CD4-positive, alpha-beta T cell treated with Interleukin-17A for 4 hours (primary cell): ENCODE results near the gene CFLAR.
"Not testable (repeated sequence)": the region's sequence is repeated elsewhere in the genome, so short reads cannot be mapped to it uniquely, and the experiment has no call there.

ENCODE experiments used
- DNase-seq: peaks from one replicate; pipeline ENCODE4 v3.0.0-alpha.2; 2020; ENCODE audit warnings: mixed read lengths

Gene CFLAR

DNA sequence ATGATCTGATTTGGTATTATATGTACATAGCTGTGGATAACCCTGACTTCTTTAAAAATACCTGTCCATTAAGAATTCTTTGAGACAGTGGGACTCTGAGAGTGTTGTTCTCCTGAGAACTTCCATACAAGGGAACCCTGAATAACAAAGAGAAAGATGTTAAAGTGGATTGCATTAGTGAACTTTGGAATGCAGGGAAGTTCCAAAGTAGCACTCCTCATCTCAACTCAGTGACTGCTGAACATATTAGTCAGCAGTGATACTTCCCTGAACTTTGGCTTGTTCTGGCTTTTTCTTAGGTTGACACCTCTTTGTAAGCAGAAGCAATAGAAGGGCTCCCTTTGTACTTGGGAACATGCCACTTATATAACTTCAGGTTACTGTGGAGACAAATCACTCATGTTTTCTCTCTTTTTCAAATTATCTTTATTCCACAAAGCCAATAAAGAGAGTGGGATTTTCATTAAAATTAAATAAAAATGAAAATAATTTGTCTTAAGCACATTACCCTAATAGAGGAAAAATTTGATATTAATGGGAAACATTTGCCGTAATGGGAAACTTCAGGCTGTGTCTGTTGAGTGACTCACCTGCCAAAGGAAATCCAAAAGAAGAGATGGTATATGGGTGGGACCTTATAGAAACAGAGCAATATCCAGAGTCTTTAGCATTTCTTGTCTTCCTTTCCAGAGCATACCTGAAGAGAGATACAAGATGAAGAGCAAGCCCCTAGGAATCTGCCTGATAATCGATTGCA is 33.3 kb downstream of the CFLAR start:
- no peak for DNase-seq

DNA sequence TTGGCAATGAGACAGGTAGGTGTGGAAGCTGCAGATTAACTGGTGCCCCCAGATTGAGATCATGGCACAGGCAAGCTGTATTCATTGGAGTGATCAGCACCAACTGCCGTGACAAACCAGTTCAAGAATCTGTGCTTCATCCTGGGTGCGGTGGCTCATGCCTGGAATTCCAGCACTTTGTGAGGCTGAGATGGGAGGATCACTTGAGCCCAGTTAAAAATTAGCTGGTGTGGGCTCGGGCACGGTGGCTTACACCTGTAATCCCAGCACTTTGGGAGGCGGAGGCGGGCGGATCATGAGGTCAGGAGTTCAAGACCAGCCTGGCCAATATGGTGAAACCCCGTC is 33.8 kb downstream of the CFLAR start:
- not testable (repeated sequence) for DNase-seq

DNA sequence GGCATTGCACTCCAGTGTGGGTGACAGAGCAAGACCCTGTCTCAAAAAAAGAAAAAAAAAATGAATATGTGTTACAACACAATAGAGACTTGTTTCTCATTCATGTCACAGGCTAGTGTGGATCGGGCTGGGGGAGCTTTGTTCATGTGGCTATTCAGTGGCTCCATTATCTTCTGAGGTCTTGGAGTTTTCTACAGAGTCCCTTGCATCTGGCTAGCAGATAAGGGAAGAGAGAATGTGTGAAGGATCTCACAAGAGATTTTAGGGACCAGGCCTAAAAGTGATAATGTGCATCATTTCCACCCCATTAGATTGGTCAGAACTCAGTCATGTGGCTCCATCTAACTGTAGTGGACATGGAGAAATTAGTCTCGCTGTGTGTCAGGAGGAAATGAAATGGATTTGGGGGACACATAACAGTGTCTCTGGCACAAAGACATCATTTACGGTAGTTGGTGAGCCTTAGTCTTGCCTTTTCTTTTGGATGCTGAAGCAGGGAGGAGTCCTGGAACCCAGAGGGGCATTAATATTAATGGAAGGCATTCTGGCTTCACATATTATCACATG is 34.6 kb downstream of the CFLAR start:
- DNase-seq: no peak

DNA sequence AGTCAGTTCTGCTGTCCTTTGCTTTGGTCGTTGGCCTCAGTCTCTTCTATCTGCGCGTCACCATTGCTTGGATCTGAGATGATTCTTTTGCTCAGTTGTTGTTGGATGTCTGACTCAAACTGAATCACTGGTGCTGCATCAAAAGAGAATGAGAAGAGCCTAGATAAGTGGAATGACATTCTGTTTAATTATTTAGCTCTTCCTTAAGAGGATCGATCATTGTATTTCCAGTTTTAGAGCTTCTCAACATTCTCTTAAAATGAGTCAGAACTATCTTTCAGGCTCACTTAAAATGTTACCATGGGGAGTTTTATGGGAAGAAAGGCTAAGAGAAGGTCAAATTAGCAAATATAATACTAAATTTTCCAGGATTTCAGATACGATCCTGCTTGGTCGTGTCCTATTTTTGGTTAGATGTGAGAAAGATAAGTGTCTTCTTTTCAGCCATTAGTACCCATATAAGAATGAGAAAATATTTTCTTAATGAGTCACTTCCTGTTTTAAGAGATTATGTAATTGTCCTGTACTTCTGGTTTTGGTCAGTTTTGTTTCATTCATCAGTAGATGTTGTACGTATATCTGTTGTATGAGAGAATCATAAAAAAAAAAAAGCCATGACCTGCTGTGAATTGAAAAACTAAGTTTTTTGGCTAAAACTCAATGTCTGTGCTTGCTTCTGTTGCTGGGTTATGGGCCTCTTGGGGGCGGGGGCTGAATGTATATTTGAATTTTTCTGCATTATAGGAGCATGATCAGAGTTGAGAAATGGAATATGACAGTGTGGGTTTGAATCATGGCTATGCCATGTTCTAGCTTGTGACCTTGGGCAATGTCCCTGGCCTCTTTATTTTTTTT is 35.4 kb downstream of the CFLAR start:
- no peak for DNase-seq

DNA sequence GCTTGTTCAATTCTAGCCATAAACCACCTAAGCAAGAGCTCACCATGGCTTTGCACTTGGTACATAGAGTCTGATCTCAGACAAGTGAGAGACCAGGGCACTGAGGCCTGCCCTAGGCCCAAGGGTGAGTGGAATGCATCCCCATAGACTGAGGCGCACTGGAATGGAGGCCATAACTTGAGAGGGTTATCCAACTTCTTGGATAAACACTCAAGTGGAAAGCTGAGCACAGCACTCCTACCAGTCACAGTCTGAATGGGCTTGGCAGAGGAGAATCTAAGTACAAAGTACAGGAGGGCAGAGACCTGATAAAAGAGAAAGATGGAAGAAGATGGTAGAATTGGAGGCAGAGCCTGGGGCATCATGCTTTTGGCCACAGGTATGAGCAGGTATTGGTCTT is 36.6 kb downstream of the CFLAR start:
- DNase-seq: no peak

DNA sequence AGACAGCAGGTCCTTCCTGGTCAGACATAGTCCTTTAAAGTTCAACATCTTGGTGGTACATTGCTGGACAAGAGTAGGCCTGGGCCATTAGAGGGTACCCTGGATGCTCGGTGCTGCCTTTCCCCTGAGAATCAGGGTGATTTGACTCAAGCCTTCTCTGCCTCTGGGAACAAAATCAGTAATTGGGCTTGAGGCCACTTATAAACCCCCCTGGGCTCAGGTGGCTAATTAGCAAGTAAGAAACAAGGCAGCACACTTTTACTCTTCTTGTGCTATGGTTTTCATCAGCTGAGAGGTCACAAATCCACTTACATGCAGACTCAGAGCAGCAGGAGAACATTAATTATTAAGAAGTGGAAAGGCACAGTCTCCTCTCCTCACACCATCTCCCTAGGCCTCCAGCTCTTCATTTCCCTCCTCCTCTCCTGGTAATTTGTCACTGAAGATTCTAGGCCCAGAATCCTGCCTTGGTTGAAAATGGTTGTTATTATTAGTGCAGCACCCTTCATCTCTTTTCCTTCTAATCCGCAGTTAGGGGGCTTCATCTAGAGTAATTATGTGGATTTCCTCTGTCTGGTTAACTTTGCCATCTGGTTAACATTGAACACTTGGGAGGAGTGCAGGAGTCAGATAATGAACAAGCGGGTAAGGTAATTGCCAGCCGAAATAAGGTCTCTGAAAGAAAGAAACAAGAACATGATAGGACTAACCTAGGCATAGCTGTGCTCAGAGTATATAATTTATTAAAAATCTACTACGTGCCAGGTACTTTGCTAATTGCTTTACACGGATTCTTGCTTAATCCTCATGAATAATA is 37.2 kb downstream of the CFLAR start:
- DNase-seq: no peak

DNA sequence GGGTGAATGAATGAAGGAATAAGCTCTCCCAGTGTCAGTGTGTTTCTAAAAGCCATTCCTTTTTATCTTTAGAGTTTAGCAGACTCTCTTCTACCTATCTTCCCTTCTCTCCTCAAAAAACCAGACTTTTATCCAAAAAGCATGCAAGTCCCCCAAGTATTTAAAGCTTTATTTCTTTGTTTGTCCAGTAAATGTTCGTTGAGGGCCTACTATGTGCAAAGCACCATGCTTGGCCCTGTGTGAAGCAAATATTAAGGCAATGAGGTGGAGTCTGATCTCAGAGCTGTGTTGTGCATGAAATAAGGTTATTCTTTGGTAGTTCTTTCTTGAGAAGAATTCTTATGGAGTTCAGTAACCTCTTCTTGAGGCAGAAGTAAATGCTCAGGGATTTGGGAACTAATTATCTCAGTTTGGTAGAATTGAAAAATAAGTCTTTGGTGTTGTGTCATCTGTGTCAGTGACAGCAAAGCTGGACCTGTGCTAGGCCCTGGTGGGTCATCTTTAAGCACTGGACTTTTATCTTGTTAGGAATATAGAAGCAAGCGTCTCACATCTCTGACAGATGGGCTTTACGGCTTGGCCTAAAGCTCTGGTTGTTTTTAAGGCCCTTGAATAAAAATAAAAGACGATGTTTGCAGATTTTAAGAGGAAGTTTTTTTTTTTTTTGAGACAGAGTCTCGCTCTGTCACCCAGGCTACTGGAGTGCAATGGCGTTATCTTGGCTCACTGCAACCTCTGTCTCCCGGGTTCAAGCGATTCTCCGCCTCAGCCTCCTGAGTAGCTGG is 38.8 kb downstream of the CFLAR start:
- DNase-seq: no peak

DNA sequence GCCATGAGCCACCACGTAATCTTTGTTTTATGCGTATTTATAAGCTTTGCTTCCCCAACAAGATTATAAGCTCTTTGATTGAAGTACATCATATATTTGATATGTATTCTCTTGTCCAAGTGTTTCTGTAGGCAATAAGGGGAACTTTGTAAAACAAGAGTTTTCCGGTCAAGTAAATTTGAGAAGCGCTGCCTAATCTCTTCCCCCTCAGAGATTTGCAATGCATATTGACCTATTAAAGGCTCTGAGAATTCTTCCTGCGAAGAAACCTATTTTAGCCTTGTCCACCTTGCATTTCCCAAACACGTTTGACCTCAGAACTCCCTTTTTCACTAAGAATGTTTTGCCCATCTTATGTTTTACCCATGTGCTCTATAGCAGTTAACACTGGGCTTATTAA is 40.1 kb downstream of the CFLAR start:
- DNase-seq: no peak

DNA sequence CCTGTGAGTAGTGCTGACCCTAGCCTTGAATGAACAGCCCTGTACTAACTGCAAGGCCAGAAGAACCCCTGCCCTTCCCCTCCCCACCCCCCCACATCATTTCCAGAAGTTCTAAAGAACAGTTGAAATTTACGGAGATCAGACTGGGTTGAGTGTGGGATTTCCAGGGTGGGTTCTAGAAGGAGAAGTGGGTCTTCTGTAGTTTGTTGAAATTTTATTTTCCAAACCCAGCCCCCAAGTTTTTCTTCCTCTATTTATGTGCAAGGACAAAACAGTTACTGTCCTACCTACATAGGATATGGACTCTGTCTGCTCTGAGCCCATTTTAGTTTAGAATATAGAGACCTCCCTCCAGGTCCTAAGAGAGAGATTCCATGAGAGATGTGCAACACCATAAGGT is 40.7 kb downstream of the CFLAR start:
- DNase-seq: no peak

DNA sequence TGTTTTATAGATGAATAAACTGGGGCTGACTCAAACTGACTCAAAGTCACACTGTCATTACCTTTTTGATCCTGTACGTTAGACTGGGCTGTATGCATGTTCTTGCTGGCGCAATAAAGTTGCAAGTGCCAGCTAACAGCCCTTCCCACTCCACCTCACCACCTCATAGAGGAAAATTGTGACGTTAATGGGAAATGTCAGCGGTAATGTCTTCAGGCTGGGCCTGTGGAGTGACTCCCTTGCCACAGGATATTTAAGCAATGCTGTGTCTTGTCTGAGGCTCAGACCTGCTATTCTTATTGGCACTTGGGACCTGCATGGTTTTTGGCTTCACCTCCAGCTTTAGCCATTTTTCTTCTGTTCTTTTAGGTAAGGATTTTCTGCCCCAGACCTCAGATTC is 41.7 kb downstream of the CFLAR start:
- no peak for DNase-seq

DNA sequence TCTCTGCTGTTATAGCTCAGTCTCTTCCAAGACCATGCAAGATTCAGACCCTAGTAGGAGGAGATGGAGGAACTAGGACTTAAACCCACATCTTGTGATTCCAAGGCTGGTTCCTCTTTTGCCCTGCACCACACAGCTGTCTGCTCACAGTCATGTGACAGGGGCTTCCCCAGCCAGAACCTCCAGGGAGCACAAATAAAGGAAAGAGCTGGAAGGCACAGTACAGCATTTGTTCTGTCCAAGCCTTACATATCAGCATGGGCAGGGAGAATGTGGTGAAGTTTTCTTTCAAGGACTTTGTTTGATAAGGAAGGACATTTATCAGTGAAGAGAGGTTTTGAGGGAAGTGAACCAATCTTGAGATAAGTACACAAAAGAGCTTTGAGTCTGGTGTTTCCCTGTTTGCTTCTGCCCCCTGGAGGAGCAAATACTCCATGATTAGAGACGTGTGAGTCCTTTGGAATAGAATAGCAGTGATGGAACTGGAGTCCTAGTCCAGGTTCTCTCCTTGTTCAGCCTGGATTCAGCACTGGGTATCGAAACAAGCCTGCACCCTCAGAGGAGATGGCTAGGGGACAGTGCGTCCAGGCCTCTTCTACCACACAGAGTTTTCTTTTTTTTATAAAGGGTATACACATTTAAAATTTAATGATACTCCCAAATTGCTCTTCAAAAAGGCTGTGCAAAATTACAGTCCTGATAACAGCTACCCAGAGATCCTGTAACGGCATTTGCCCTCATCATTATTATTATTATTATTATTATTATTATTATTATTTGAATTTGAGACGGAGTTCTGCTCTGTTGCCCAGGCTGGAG is 42.4 kb downstream of the CFLAR start:
- DNase-seq: peak; percentile 71

DNA sequence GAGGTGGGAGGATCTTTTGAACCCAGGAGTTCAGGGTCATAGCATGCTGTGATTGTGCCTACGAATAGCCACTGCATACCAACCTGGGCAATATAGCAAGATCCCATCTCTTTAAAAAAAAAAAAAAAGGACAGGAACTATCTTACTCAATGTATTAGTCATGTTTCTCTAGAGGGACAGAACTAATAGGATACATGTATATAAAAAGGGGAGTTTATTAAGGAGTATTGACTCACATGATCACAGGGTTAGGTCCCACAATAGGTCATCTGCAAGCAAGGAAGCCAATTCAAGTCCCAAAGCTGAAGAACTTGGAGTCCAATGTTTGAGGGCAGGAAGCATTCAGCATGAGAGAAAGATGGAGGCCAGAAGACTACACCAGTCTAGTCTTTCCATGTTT is 48.2 kb downstream of the CFLAR start:
- DNase-seq: no peak

DNA sequence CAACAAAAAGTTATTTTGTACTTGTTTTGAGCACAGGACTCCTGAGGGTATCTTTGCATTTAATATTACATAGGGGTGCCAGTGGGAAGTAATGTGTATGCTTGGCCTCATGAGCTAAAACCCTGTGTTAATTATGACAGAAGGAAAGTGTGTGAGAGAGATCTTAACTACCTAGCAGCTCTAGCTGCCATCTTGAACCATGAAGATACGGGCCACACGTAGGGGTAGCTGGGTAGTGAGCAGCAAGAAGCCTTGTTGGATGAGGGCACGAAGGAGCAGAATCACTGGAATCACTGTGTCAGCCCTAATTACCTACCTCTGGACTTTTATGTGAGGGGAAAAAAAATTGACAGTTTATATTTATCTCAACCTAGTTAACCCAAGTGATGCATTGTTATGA is 51.6 kb downstream of the CFLAR start:
- DNase-seq: no peak

DNA sequence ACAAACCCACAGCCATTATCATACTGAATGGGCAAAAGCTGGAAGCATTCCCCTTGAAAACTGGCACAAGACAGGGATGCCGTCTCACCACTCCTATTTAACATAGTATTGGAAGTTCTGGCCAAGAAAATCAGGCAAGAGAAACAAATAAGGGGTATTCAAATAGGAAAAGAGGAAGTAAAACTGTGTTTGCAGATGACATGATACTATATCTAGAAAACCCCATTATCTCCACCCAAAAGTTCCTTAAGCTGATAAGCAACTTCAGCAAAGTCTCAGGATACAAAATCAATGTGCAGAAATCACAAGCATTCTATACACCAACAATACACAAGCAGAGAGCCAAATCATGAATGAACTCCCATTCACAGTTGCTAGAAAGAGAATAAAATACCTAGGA is 52.5 kb downstream of the CFLAR start:
- not testable (repeated sequence) for DNase-seq

DNA sequence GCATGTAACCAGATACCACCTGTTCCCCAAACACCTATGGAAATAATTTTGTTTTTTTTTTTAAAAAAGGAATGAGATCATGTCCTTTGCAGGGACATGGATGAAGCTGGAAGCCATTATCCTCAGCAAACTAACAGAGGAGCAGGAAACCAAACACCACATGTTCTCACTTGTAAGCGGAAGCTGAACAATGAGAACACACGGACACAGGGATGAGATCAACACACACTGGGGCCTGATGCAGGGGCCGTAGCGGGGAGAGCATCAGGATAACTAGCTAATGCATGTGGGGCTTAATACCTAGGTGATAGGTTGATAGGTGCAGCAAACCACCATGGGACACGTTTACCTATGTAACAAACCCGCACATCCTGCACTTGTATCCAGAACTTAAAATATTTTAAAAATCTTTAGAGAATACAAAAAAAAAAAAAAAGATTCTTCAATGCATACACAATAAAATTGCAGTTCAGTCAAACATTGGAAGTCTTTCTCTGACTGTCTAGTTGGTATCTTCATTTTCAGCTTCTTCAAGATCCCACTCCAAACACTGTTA is 55.4 kb downstream of the CFLAR start:
- DNase-seq: no peak

DNA sequence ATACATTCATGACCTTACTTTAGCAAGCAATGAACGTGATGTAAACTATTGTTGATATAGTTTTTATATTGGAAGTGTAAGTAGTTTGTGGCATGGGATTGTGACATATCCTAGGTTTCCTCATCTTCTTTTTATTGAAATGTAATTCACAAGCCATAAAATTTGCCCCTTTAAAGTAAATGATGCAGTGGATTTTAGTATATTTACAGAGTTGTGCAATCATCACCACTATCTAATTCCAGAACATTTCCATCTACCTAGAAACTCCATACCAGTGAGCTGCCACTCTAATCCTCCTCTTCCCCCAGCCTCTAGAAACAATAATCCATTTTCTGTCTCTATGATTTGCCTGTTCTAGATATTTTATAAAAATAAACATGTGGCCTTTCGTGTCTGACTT is 56.3 kb downstream of the CFLAR start:
- DNase-seq: no peak

DNA sequence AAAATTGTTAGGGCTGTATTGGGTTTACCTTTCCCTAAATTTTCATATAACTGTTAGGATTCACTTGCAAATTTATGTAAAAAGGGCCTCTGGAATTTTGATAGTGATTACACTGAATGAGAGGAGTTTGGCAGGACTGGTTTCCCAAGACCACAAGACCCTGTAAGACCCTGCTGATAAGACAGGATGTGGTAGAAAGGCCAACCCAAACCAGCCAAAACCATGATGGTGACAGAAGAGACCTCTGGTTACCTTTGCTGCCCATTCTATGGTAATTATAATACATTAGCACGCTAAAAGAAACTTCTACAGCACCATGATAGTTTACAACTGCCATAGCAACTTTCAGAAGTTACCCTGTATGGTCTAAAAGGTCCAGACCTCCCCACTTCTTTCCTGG is 58.7 kb downstream of the CFLAR start:
- DNase-seq: no peak

DNA sequence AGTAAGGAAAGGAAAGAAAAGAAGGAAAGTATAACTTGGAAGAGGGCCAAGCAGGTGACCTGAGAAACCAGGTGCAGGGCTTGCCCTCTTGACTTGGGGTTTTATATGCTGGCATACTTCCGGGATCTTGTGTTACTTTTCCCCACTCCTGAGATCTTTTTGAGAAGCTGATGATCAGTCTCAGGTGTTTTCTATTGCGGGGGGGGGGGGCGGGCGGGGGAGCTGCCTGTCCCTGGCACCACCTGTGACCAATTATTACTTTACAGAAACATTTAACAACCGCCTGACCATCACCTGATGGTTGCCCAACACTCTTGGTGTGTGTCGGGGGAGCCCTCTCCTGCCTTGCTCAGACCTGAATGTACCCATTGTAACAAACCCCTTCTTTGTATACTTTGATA is 60.1 kb downstream of the CFLAR start:
- no peak for DNase-seq

DNA sequence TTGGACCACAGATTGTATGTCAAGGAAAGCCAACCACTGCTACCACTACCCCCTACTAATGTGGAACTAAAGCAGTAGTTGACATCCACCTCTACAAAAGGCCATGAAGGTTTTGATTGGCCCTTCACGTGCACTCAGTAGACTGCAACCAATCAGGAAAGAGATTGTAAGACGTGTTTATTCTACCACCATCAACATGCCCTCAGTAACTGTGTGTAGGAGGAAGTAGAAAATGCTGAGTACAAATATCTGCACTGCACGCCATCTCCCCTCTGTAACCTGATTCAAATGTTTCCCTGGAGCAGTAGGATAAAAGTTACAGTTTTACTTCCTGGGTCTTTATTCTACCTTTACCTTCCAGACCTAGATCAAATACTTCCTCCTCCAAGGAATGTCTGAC is 64.0 kb downstream of the CFLAR start:
- no peak for DNase-seq

DNA sequence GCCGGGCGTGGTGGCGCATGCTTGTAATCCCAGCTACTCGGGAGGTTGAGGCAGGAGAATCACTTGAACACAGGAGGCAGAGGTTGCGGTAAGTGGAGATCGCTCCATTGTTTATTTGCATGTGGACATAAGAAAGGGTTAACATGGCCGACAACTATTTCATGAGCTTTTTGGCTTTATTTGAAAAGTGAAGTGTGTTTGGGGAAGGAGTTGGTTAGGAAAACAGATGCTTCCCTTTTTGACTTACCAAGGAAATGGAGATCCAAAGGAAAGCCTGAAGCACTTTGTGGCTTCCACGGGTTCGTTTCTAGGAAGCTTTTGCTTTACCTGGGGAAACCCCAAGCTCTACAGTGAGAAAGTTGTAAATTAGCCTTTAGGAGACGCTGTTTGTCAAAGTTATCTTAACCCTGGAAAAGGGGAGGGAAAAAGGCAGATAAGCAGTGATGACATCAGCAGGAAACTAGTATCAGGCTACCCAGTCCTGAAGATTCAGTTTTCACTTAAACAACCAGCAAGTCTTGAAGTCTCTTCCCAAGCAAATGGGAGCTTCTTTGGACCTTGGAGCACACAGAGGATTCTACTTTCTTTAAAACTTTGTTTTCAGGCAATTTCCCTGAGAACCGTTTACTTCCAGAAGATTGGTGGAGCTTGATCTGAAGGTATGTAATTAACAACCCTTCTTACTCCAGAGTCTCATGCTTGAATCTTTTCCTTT is 66.8 kb downstream of the CFLAR start, which contains the start of gene CASP10:
TSS of gene CASP10 (plus strand) at position 492 of the 715 bp plus-strand sequence. CDS start 2,637 bp downstream, outside the sequence.
- peak; percentile 36 for DNase-seq
